ENCODE data around the gene SLC2A9.

Gene SLC2A9

DNA sequence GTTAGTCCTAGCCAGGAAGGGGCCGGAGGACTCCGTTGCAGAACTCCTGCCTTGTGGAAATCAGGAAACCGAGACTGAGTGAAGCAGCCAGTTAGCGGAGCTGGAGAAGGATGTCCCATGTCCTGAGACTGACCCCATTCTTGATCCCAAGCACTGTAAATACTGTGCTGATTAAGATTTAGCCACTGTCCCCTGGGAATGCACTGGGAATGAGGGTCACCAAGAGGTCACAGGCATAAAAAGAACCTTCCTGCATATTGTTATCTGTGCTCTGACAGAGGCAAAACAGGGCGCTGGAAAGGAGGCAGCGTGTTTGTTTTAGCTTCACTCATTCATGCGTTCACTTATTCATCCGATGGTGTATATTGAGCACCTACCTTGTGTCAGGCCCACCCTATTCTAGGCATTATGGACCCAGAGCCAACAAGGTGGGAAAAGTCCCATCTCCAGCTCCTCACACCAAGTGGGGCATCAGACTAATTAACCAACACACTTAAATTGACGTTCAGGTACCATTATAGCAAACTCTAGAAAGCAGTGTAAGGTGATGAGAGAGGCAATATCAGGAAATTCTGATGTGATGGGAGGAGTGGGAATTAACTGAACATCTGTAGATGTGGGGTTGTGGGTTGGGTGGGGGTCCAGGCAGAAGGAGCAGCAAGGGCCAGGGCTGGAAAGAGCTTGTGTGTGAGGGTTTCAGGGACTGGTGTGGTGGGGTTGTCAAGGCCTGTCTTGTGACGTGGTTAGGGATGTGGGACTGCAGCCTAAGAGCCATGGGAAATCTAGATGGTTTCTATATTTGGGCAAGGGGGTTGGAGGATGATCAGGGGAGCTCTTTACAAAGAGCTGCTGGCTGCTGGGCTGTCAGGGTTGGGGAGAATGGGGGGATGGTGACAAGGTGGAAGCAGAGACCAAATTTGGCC, 10.6 kb upstream of the SLC2A9 start:
- Histone ChIP-seq H4K20me1 (ENCODE audit: insufficient read depth, low read length, poor library complexity, severe bottlenecking) (no peaks in the 10 kb centered on the region), H3K79me2 (ENCODE audit: insufficient read depth, low read length) (no peaks in the 10 kb centered on the region), H3K36me3 (ENCODE audit: insufficient read depth, low read length) (no peaks in the 10 kb centered on the region), H3K4me2 (ENCODE audit: low read depth, low read length, poor library complexity, severe bottlenecking) (no peak overlapping the region), H3K9me2 (replicated peaks; ENCODE audit: low read depth, low read length) (no peaks in the 10 kb centered on the region), H3F3A (ENCODE audit: low read depth) (no peaks in the 10 kb centered on the region), H3K4me1 (ENCODE audit: insufficient read depth, low read length, poor library complexity, severe bottlenecking) (no peaks in the 10 kb centered on the region), H3K27me3 (ENCODE audit: insufficient read depth, low read length, poor library complexity, severe bottlenecking) (no peaks in the 10 kb centered on the region), H2AFZ (ENCODE audit: low read length) (no peak overlapping the region), H3K4me3 (ENCODE audit: low read length, poor library complexity, severe bottlenecking) (no peak overlapping the region), H3K9me3 (ENCODE audit: insufficient read depth, low read depth, low read length) (no peaks in the 10 kb centered on the region), H3K9ac (ENCODE audit: low read depth, low read length, poor library complexity, severe bottlenecking) (no peak overlapping the region)
- TF ChIP-seq, protein P1, sequence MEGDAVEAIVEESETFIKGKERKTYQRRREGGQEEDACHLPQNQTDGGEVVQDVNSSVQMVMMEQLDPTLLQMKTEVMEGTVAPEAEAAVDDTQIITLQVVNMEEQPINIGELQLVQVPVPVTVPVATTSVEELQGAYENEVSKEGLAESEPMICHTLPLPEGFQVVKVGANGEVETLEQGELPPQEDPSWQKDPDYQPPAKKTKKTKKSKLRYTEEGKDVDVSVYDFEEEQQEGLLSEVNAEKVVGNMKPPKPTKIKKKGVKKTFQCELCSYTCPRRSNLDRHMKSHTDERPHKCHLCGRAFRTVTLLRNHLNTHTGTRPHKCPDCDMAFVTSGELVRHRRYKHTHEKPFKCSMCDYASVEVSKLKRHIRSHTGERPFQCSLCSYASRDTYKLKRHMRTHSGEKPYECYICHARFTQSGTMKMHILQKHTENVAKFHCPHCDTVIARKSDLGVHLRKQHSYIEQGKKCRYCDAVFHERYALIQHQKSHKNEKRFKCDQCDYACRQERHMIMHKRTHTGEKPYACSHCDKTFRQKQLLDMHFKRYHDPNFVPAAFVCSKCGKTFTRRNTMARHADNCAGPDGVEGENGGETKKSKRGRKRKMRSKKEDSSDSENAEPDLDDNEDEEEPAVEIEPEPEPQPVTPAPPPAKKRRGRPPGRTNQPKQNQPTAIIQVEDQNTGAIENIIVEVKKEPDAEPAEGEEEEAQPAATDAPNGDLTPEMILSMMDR (conservative IDR thresholded peaks at IDR 0.05; ENCODE audit: low read length) = no peak
- TF ChIP-seq EZH2phosphoT487 (IDR thresholded peaks at IDR 0.05; ENCODE audit: borderline replicate concordance) = no peak

DNA sequence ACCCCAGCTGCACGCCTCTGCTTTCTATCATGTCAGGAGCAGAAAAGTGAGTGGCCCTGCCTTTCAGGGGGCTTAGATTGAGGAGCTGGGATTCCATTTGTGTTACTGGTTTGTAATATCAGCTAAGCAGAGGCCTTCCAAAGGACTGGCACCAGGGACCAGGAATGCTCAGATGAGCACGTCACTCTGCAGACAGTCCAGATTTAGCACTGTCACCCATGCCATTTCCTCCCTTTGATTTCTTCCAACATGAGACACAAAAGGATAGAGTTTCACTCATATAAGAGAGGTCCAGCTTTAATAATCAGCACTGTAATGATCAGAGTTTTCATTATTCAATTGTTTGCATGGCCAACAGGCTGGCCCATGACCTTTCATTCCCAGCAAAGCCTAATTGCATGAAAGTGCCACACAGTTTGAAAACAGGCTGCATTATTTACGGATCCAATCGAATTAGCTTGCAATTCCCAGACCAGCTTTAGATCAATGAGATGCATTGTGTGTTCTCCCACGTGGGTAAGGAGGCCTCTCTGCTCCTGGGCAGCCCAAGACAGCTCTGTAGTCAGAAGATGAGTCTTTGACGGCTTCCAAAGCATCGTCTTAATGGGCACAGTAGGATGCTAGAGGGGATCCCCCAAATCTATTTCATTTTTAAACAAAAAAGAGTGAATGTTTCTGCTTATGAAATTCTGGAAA, 9.8 kb upstream of the SLC2A9 start:
- no peaks in the 10 kb centered on the region for H3K9me3 ChIP-seq (ENCODE audit: insufficient read depth, low read depth, low read length)
- H3K4me2 ChIP-seq (ENCODE audit: low read depth, low read length, poor library complexity, severe bottlenecking) = no peak overlapping the region
- H3K9me2 ChIP-seq (replicated peaks; ENCODE audit: low read depth, low read length) = no peaks in the 10 kb centered on the region
- no peaks in the 10 kb centered on the region for H4K20me1 ChIP-seq (ENCODE audit: insufficient read depth, low read length, poor library complexity, severe bottlenecking)
- H3K9ac ChIP-seq (ENCODE audit: low read depth, low read length, poor library complexity, severe bottlenecking) = no peak overlapping the region
- H3K4me1 ChIP-seq (ENCODE audit: insufficient read depth, low read length, poor library complexity, severe bottlenecking) = no peaks in the 10 kb centered on the region
- H3K4me3 ChIP-seq (ENCODE audit: low read length, poor library complexity, severe bottlenecking) = no peak overlapping the region
- no peaks in the 10 kb centered on the region for H3K36me3 ChIP-seq (ENCODE audit: insufficient read depth, low read length)
- H3K79me2 ChIP-seq (ENCODE audit: insufficient read depth, low read length) = no peaks in the 10 kb centered on the region
- no peak overlapping the region for H2AFZ ChIP-seq (ENCODE audit: low read length)
- TF ChIP-seq EZH2phosphoT487 (IDR thresholded peaks at IDR 0.05; ENCODE audit: borderline replicate concordance) = no peak
- TF ChIP-seq, protein P1 (conservative IDR thresholded peaks at IDR 0.05; ENCODE audit: low read length) = no peak
- H3F3A ChIP-seq (ENCODE audit: low read depth) = no peaks in the 10 kb centered on the region
- no peaks in the 10 kb centered on the region for H3K27me3 ChIP-seq (ENCODE audit: insufficient read depth, low read length, poor library complexity, severe bottlenecking)

DNA sequence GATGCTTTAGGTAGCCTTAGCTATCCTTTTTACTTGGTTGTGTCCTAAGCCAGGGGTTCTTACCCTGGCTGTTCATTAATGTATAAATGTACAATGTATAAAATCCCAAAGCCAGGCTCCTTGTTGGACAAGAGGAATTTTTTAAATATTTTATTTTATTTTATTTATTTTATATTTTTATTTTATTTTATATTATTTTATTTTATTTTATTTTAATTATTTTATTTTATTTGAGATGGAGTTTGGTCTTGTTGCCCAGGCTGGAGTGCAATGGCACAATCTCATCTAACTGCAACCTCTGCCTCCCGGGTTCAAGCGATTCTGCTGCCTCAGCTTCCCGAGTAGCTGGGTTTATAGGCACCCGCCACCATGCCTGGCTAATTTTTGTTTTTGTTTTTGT, 8.1 kb upstream of the SLC2A9 start:
- H2AFZ ChIP-seq (ENCODE audit: low read length) = no peak overlapping the region
- no peak overlapping the region for H3K9ac ChIP-seq (ENCODE audit: low read depth, low read length, poor library complexity, severe bottlenecking)

More for the DNA sequence above, 8.1 kb upstream of the SLC2A9 start:
- Histone ChIP-seq H3K4me1 (ENCODE audit: insufficient read depth, low read length, poor library complexity, severe bottlenecking) (no peaks in the 10 kb centered on the region), H3K4me3 (ENCODE audit: low read length, poor library complexity, severe bottlenecking) (no peak overlapping the region), H3K4me2 (ENCODE audit: low read depth, low read length, poor library complexity, severe bottlenecking) (no peak overlapping the region), H3K36me3 (ENCODE audit: insufficient read depth, low read length) (no peaks in the 10 kb centered on the region), H3F3A (ENCODE audit: low read depth) (no peaks in the 10 kb centered on the region), H3K9me2 (replicated peaks; ENCODE audit: low read depth, low read length) (no peaks in the 10 kb centered on the region), H3K27me3 (ENCODE audit: insufficient read depth, low read length, poor library complexity, severe bottlenecking) (no peaks in the 10 kb centered on the region), H3K79me2 (ENCODE audit: insufficient read depth, low read length) (no peaks in the 10 kb centered on the region), H3K9me3 (ENCODE audit: insufficient read depth, low read depth, low read length) (no peaks in the 10 kb centered on the region), H4K20me1 (ENCODE audit: insufficient read depth, low read length, poor library complexity, severe bottlenecking) (no peaks in the 10 kb centered on the region)
- TF ChIP-seq EZH2phosphoT487 (IDR thresholded peaks at IDR 0.05; ENCODE audit: borderline replicate concordance) = no peak
- TF ChIP-seq, protein P1 (conservative IDR thresholded peaks at IDR 0.05; ENCODE audit: low read length) = no peak

Measured in Loucy (cell line).